Measurements from ENCODE around the gene PAOX. TPM values are rescaled to one million over a fixed set of nuclear protein-coding genes. Genes with fewer than 3 reads are reported as not detected.

Gene PAOX
- total and polyA plus RNA-seq, 2 experiments from 2014 or later: 4.1 to 8.7 TPM

GRCh38 chr10:133377818-133378250 lies 1.2 kb upstream of the PAOX start:
- H3K4me1 Mint-ChIP-seq: peaks cover 2% of the 10 kb centered on the region; the same call in 2 of the 3 replicates
- no peaks in the 10 kb centered on the region; the same call in 2 of the 3 replicates for H3K9me3 Mint-ChIP-seq
- no peak overlapping the region for H3K27ac Mint-ChIP-seq
- no peaks in the 10 kb centered on the region for H3K9me2 ChIP-seq (ENCODE audit: insufficient read depth)
- no peak for TF ChIP-seq CREB1 (CRISPR knock-in tag; IDR thresholded peaks at IDR 0.05; ENCODE audit: low read depth)
- TF ChIP-seq POLR2AphosphoS5 (IDR thresholded peaks at IDR 0.05; ENCODE audit: low read depth): no peak
- TF ChIP-seq ZNF462 (CRISPR knock-in tag; IDR thresholded peaks at IDR 0.05): no peak
- no peak for TF ChIP-seq ETS1 (IDR thresholded peaks at IDR 0.05)
- TF ChIP-seq NANOG (IDR thresholded peaks at IDR 0.05; ENCODE audit: borderline replicate concordance): no peak
- no peaks in the 10 kb centered on the region; the same call in 1 of the 2 replicates for H4K20me1 ChIP-seq (replicated peaks; ENCODE audit: insufficient read depth)
- ATAC-seq (peak; percentile 9), DNase-seq (ENCODE audit: low spot score) (no peak)
- H3K27me3 ChIP-seq (ENCODE audit: insufficient read depth): peaks cover 60% of the 10 kb centered on the region
- H3K36me3 ChIP-seq (ENCODE audit: insufficient read depth): no peaks in the 10 kb centered on the region
- 0 out of 2 replicates have a peak, but pooled peaks cover 3% of the 10 kb centered on the region for H3F3A ChIP-seq (replicated peaks; ENCODE audit: low read depth)
- no peak overlapping the region for H3K27ac ChIP-seq (ENCODE audit: low read depth)
- H3K79me2 ChIP-seq (replicated peaks; ENCODE audit: insufficient read depth): no peaks in the 10 kb centered on the region
- H2AFZ ChIP-seq: peak overlapping the region; percentile 93
- peak overlapping the region; percentile 77 for H3K4me3 Mint-ChIP-seq
- H3K4me1 ChIP-seq (ENCODE audit: insufficient read depth): peaks cover 5% of the 10 kb centered on the region; the same call in 1 of the 2 replicates
- H3K4me3 ChIP-seq: peak overlapping the region; percentile 74
- H3K4me2 ChIP-seq: peak overlapping the region; percentile 96
- H3K36me3 Mint-ChIP-seq (ENCODE audit: low read depth): no peaks in the 10 kb centered on the region
- peaks cover 41% of the 10 kb centered on the region for H3K27me3 Mint-ChIP-seq (ENCODE audit: insufficient read depth, low read depth, poor library complexity)

Measured in GM23338 (cell line).